Stomach (tissue), 4 donors: ENCODE results near the gene C1orf159.

Source experiments
- POLR2A ChIP-seq, 4 donors: fragments of 450-650 bp; IDR thresholded peaks; one replicate each; pipeline ENCODE4 v1.6.1; 2016; ENCODE audit warnings: antibody characterized with exemption in 4 of 4, control low read depth in 2 of 4, mild to moderate bottlenecking in 1 of 4, moderate library complexity in 1 of 4
- POLR2AphosphoS5 ChIP-seq, 3 donors: sonication (generic); formaldehyde crosslinking; IDR thresholded peaks; one replicate each; pipeline ENCODE4 v1.6.1; 2016; ENCODE audit warnings: antibody characterized with exemption in 3 of 3
- TF ChIP-seq, protein P1 (sequence below), 7 experiments: fragments of 450-650 bp in 4 of 7; fragments of 200-600 bp in 3 of 7; sonication (generic) in 3 of 7; IDR thresholded peaks; one replicate each; pipeline ENCODE4 v1.5.1; 2016 to 2019; ENCODE audit warnings: antibody characterized with exemption in 7 of 7, control low read depth in 2 of 7, mild to moderate bottlenecking in 1 of 7

DNA sequence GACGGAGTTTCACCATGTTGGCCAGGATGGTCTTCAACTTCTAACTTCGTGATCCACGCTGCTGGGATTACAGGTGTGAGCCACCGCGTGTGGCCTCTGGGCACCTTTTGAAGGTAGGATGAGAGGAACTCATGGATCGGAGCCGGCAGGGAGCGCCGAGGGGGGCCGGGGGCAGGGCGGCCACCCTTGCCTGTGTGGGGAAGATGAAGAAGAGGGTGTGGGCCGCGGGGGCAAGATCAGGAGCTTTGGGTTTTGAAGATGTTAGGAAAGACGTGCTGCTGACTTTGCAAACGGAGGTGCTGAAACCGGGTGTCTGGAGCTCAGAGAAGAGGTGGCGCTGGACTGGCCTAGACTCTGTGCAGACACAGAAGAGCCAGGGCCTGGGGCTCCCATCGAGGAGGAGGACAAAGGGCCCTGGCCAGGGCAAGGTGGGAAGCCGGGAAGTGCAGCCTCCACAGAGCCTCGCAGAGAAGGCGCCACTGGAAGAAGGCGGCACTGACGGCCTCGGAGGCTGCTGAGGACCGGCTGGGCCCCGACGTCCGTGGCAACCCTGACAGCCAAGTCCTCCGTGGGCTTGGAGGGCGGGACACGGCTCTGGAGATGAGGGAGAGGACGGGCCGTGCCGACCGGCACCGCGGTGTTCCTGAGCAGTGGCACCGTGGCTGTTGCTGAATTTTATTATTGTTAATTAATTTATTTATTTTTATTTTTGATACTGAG is 55.4 kb downstream of the C1orf159 start:
- no peak for TF ChIP-seq POLR2AphosphoS5 (IDR thresholded peaks at IDR 0.05)
- no peak for TF ChIP-seq POLR2A (IDR thresholded peaks at IDR 0.05)
- TF ChIP-seq, protein P1, sequence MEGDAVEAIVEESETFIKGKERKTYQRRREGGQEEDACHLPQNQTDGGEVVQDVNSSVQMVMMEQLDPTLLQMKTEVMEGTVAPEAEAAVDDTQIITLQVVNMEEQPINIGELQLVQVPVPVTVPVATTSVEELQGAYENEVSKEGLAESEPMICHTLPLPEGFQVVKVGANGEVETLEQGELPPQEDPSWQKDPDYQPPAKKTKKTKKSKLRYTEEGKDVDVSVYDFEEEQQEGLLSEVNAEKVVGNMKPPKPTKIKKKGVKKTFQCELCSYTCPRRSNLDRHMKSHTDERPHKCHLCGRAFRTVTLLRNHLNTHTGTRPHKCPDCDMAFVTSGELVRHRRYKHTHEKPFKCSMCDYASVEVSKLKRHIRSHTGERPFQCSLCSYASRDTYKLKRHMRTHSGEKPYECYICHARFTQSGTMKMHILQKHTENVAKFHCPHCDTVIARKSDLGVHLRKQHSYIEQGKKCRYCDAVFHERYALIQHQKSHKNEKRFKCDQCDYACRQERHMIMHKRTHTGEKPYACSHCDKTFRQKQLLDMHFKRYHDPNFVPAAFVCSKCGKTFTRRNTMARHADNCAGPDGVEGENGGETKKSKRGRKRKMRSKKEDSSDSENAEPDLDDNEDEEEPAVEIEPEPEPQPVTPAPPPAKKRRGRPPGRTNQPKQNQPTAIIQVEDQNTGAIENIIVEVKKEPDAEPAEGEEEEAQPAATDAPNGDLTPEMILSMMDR (IDR thresholded peaks at IDR 0.05): no peak
